Effector memory CD4-positive, alpha-beta T cell (primary cell): ENCODE data around the gene ADAMTS9.

Experiments
- DNase-seq, 3 donors: peaks; one replicate each; pipeline ENCODE4 v3.0.0-alpha.2; 2020
- H3K27ac ChIP-seq: 2 replicates; pipeline ENCODE4 v1.7.0; 2013; ENCODE audit warnings: mild to moderate bottlenecking, low read length, moderate library complexity; ENCODE audit not compliant: insufficient read depth, poor library complexity, severe bottlenecking
- H3K27me3 ChIP-seq: replicated peaks from 2 replicates; pipeline ENCODE4 v1.7.0; 2013; ENCODE audit warnings: mild to moderate bottlenecking, low read length; ENCODE audit not compliant: insufficient read depth, control insufficient read depth, poor library complexity, severe bottlenecking
- H3K36me3 ChIP-seq: 2 replicates; pipeline ENCODE4 v1.7.0; 2013; ENCODE audit warnings: mild to moderate bottlenecking, low read length, moderate library complexity; ENCODE audit not compliant: control insufficient read depth, insufficient read depth
- H3K4me1 ChIP-seq: 2 replicates; pipeline ENCODE4 v1.7.0; 2013; ENCODE audit warnings: low read length, mild to moderate bottlenecking; ENCODE audit not compliant: control insufficient read depth, insufficient read depth, poor library complexity, severe bottlenecking
- H3K4me3 ChIP-seq: 2 replicates; pipeline ENCODE4 v1.7.0; 2013; ENCODE audit warnings: low read length, low read depth, mild to moderate bottlenecking; ENCODE audit not compliant: insufficient read depth, poor library complexity, severe bottlenecking
- H3K9me3 ChIP-seq: 2 replicates; pipeline ENCODE4 v1.7.0; 2013; ENCODE audit warnings: mild to moderate bottlenecking, low read length, moderate library complexity; ENCODE audit not compliant: control insufficient read depth

ADAMTS9 gene

GRCh38 chr3:64561868-64562267, 125.9 kb downstream of the ADAMTS9 start:
- Histone ChIP-seq H3K27me3 (no peaks in the 10 kb centered on the region), H3K36me3 (no peaks in the 10 kb centered on the region), H3K27ac (no peak overlapping the region), H3K4me1 (no peaks in the 10 kb centered on the region), H3K4me3 (no peak overlapping the region), H3K9me3 (no peaks in the 10 kb centered on the region)
- DNase-seq = no peak

GRCh38 chr3:64561325-64561843, 126.4 kb downstream of the ADAMTS9 start:
- Histone ChIP-seq H3K4me3 (no peak overlapping the region), H3K36me3 (no peaks in the 10 kb centered on the region), H3K27ac (no peak overlapping the region), H3K27me3 (no peaks in the 10 kb centered on the region), H3K4me1 (no peaks in the 10 kb centered on the region), H3K9me3 (no peaks in the 10 kb centered on the region)
- DNase-seq = no peak

- H3K36me3 ChIP-seq = no peaks in the 10 kb centered on the region
- no peaks in the 10 kb centered on the region for H3K27me3 ChIP-seq
- no peak for DNase-seq
- no peak overlapping the region for H3K27ac ChIP-seq
- H3K4me1 ChIP-seq = no peaks in the 10 kb centered on the region
- no peak overlapping the region for H3K4me3 ChIP-seq
- no peaks in the 10 kb centered on the region for H3K9me3 ChIP-seq
These were observed 127.0 kb downstream of the ADAMTS9 start for GRCh38 chr3:64560791-64561190.

- Histone ChIP-seq H3K27ac (no peak overlapping the region), H3K9me3 (no peaks in the 10 kb centered on the region), H3K36me3 (no peaks in the 10 kb centered on the region), H3K27me3 (no peaks in the 10 kb centered on the region), H3K4me1 (no peaks in the 10 kb centered on the region), H3K4me3 (no peak overlapping the region)
- no peak for DNase-seq
These were observed 128.2 kb downstream of the ADAMTS9 start for GRCh38 chr3:64559588-64559987.

GRCh38 chr3:64556046-64556445, 131.8 kb downstream of the ADAMTS9 start:
- H3K9me3 ChIP-seq = no peaks in the 10 kb centered on the region
- H3K27ac ChIP-seq = no peak overlapping the region
- no peaks in the 10 kb centered on the region for H3K27me3 ChIP-seq
- no peaks in the 10 kb centered on the region for H3K4me1 ChIP-seq
- H3K36me3 ChIP-seq = no peaks in the 10 kb centered on the region
- H3K4me3 ChIP-seq = no peak overlapping the region
- no peak for DNase-seq

GRCh38 chr3:64555351-64555750, 132.4 kb downstream of the ADAMTS9 start:
- Histone ChIP-seq H3K27ac (no peak overlapping the region), H3K4me1 (no peaks in the 10 kb centered on the region), H3K9me3 (no peaks in the 10 kb centered on the region), H3K36me3 (no peaks in the 10 kb centered on the region), H3K27me3 (no peaks in the 10 kb centered on the region), H3K4me3 (no peak overlapping the region)
- DNase-seq = no peak

- Histone ChIP-seq H3K4me3 (no peak overlapping the region), H3K36me3 (no peaks in the 10 kb centered on the region), H3K27me3 (no peaks in the 10 kb centered on the region), H3K27ac (no peak overlapping the region), H3K4me1 (no peaks in the 10 kb centered on the region), H3K9me3 (no peaks in the 10 kb centered on the region)
- no peak for DNase-seq
These were observed 133.5 kb downstream of the ADAMTS9 start for GRCh38 chr3:64554096-64554920.

GRCh38 chr3:64552966-64553365, 134.8 kb downstream of the ADAMTS9 start:
- Histone ChIP-seq H3K9me3 (no peaks in the 10 kb centered on the region), H3K4me3 (no peak overlapping the region)

GRCh38 chr3:64552160-64552559, 135.6 kb downstream of the ADAMTS9 start:
- H3K36me3 ChIP-seq = no peaks in the 10 kb centered on the region
- no peak for DNase-seq
- H3K27me3 ChIP-seq = no peaks in the 10 kb centered on the region
- H3K4me3 ChIP-seq = no peak overlapping the region
- no peaks in the 10 kb centered on the region for H3K9me3 ChIP-seq
- no peak overlapping the region for H3K27ac ChIP-seq
- H3K4me1 ChIP-seq = no peaks in the 10 kb centered on the region

More at GRCh38 chr3:64552966-64553365, 134.8 kb downstream of the ADAMTS9 start:
- H3K27me3 ChIP-seq = no peaks in the 10 kb centered on the region
- no peaks in the 10 kb centered on the region for H3K4me1 ChIP-seq
- no peaks in the 10 kb centered on the region for H3K36me3 ChIP-seq
- DNase-seq = no peak
- H3K27ac ChIP-seq = no peak overlapping the region

- H3K27me3 ChIP-seq = no peaks in the 10 kb centered on the region
- no peak overlapping the region for H3K27ac ChIP-seq
- H3K4me3 ChIP-seq = no peak overlapping the region
- DNase-seq = no peak
- no peaks in the 10 kb centered on the region for H3K36me3 ChIP-seq
- no peaks in the 10 kb centered on the region for H3K4me1 ChIP-seq
- no peaks in the 10 kb centered on the region for H3K9me3 ChIP-seq
These were observed 136.1 kb downstream of the ADAMTS9 start for GRCh38 chr3:64551697-64552096.
